Limb (tissue), 2 donors: ENCODE data around the gene NPPB.

Experiments
- DNase-seq, 2 donors: peaks; one replicate each; pipeline ENCODE4 v3.0.0-alpha.2; 2016; ENCODE audit errors: extremely low spot score in 2 of 2

Gene NPPB

DNA sequence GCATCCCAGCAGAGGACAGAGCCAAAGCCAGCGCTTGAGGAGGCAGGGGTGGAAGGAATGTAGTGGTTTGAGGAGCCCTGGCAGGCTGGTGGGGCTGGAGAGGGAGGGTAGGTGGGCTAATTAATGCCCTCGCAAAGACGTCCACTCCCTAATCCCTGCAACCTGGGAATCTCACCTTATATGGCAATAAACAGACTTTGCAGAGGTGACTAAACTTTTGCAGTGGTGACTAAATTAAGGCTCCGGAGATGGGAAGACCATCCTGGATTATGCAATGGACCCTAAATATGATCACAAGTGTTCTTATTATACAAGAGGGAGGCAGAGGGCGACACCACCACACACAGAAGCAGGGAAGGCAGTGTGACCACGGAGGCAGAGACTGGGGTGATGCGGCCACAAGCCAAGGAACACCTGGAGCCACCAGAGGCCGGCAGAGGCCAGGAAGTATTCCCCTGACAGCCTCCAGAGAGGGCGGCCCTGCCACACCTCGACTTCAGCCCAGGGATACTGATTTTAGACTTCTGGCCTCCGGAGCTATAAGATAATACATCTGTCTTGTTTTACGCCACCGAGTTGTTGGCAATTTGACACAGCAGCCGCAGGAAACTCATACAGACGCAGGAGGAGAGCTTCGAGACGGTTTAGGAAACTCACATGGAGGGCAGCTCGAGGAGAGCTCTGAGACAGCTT is 23.1 kb upstream of the NPPB start:
- DNase-seq: no peak

DNA sequence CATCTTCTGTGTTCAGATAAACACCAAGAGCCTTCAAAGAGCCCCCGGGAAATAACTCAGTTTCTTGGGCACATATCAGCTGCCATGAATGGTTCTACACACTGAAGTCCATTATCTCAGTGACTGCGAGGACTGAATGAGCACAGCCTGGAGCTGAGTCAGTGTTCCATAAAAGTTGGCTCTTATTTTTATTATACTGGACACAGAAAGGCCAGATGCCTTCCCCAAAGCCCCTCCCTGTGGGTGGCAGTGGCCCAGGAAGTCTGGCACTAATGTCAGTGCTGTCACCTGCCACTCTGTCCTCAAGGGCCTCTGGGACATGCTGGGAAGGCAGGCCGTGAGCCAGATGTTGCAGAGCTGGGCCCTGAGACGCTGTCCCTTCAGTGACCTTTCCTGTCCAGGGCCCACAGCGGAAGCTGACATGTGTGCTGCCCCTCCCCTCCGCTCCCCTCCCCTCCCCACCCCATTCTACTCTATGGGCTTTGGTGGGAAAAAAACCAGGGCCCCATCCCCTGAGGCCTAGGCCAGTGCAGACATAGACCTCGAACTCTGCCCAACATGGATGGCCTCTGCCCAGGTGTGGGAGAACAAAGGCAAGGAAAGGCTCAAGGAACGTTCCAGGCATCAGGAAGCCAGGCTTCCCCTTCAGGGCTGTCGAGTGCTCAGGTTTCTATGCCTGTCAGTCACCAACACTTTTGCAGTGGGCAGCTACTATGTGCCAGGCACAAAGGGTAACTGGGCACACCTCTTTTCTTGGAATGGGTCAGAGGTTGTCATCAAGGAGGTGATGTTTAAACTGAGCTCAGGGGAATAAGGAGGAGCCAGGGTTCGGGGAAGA is 22.4 kb upstream of the NPPB start:
- DNase-seq: peak; percentile 26 to 53

DNA sequence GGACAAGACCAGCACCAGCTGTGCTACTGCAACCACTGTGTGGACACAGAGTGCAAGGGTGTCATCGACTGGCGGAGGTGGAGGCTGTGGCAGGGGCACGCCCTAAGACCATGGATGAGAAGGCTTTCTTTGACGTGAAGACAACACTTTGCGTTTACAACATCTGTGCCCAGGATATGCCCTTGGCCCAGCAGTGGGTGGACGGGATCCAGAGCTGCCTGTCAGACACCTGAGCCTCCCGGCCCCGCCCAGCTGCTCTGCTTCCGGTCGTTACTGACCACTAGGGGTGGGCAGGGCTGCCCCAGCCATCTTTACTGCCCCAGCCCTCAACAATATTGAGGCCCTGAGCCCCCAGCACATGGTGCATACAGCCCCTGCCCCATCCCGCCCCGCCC is 21.4 kb upstream of the NPPB start:
- no peak for DNase-seq

GRCh38 chr1:11879311-11880180 is 20.8 kb upstream of the NPPB start:
- no peak for DNase-seq

DNA sequence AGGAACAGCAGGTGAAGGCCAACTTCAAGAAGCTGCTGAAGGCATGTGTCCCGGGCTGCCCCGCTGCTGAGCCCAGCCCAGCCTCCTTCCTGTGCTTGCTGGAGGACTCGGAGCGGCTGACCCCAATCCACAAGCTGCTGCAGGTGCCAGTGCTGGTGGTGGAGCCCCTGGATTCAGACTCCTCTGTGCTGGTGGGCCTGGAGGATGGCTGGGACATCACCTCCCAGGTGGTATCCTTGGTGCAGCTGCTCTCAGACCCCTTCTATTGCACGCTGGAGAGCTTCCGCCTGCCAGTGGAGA is 20.1 kb upstream of the NPPB start:
- no peak for DNase-seq

DNA sequence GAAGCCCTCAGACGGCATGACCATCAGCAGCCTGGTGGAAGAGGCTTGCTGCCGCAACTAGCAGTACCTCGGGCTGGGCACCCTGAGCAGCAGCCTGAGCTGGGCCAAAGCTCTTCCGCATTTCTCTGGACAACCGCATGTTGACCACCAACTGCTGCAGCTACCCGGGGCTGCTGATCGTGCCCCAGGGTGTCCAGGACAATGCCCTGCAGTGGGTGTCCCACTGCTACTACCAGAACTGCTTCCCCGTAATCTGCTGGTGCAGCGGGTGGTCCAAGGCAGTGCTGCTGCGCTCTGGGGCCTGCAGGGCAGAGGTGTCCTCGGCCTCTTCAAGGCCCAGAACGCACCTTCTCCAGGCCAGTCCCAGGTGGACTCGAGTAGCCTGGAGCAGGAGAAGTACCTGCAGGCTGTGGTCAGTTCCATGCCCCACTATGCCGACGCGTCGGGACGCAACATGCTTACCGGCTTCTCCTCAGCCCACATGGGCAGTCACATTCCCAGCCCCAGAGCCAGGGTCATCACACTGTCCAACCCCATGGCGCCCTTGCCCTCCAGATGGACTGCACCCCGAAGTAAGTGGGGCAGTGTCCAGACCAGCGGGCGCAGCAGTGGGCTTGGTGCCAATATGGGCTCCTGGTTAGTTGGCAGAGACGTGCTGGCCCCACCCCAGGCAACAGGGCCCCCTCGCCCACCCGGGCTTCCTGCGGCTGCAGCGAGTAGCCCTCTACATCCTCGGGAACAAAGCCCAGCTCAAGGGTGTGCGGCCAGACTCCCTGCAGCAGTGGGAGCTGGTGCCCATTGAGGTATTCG is 19.5 kb upstream of the NPPB start:
- DNase-seq: no peak

GRCh38 chr1:11877074-11877473 is 18.3 kb upstream of the NPPB start:
- no peak for DNase-seq

GRCh38 chr1:11875094-11875493 is 16.3 kb upstream of the NPPB start:
- DNase-seq: no peak

DNA sequence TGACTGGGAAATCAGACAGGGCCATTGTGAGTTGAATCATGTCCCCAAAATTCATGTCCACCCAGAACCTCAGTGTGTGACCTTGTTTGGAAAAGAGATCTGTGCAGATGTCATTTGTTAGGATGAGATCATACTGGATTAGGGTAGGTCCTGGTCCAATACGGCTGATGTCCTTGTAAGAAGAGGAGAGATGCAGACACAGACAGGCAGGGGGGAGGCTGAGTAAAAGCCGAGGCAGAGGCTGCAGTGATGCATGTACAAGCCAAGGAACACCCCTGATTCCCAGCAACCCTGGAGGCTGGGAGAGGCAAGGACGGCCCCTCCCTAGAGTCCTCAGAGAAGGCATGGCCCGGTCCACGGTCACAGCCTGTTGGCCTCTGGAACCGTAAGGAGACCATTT is 15.9 kb upstream of the NPPB start:
- DNase-seq: no peak

- DNase-seq: no peak
These were observed 15.5 kb upstream of the NPPB start for GRCh38 chr1:11874258-11874562.

- DNase-seq: no peak
These were observed 14.9 kb upstream of the NPPB start for GRCh38 chr1:11873395-11874257.

- no peak for DNase-seq
These were observed 13.8 kb upstream of the NPPB start for GRCh38 chr1:11872545-11872944.

GRCh38 chr1:11869650-11870207 is 11.0 kb upstream of the NPPB start:
- DNase-seq: no peak

DNA sequence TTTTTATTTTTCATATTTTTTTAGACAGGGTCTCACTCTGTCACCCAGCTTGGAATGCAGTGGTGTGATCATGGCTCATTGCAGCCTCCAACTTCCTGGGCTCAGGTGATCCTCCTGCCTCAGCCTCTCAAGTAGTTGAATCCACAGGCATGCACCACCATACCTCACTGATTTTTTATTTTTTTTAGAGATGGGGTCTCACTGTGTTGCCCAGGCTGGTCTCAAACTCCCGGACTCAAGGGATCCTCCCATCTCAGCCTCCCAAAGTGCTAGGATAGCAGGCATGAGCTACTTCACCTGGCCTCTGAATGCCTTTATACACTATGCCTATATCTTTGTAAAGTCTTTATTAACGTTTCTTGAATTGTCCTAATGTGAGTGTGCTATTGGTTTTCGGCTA is 10.4 kb upstream of the NPPB start:
- no peak for DNase-seq

DNA sequence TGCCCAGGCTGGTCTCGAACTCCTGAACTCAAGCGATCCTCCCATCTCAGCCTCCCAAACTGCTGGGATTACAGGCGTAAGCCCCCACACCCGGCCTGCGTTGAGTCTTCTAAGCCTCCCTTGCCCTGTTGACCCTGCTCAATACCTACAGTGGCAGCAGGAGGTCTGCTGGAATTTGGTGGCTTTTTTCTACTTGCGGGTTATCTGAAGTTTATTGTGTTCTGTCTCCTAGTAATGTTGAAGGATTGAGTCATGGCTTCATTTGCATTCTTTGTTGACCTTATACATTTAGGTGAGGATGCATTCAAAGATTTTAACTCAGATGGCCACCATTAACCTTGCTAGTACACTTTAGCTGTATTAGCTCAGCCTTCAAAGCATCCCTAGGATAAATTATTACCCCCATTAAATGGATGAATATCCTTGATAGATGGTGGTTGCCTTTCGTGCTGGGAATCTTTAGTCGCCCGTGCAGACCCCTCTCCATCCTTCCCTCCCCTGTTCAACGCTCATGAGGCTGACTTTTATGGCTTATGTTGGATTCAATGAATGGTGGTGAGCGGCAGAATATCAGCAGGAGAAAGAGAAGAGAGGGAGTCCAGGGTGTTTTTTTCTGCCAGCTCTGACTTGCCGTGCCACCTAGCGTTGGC is 9.7 kb upstream of the NPPB start:
- no peak for DNase-seq

GRCh38 chr1:11862890-11863289 is 4.1 kb upstream of the NPPB start:
- DNase-seq: no peak

DNA sequence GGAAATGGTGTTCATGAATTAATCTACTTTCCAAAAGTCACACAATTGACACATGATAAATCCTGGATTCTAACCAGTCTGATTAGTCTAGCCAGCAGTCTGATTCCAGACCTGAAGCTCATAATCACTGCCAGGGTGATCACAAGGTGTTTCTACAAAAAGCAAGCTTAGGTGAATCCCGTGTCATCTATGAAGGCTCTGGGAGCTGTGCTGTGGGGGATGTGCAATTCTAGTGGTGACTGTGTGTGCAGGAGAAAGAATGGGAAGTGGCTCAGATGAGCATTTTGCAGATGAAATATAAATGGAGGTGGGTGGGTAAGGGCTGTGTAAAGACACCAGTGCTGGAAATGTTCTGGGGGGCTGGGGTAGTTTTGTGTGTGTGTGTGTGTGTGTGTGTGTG is 1.8 kb upstream of the NPPB start:
- DNase-seq: no peak

- no peak for DNase-seq
These were observed 1.3 kb upstream of the NPPB start for GRCh38 chr1:11860083-11860482.

DNA sequence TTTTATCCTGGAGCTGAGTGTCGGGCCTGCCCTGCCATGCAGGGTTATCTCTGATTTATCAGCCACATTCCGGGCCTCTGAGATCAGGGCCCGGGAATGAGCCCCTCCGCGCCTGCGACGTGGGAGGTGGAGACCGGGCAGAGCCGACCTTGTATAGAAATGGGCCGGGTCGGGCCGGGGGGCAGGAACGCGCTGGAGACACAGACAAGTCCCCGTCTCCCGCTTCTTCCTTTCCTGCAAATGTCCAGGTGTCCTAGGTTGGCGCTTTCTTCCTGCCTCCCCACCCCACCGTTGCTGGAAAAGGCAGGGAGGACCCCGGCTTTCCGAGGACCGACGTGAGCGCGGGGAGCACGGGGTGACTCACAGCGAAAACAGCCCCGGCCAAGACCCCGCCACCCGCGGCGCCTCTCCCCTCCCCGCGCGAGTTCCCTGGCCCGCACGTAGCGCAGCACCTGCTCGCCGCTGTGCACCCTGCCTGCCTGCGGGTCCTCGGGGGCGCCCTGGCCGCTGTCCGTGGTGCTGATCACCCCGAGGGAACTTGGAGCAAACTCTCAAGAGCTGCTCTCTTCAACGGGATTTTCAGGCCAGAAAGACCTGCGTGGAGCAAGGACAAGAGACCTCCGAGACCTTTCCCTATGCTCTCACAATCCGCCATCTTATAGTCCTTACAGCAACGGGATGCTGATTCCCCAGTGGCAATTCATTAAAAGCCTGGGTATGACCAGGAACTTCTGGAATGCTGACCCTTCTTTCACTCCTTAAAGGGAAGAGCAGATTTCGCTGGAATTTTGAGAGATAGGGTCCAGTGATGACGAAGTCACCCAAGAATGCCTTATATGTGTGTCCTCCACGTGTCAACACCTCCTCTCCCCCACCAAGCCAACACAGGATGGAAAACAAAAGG is 475 bp upstream of the NPPB start:
- peak in 1 of 2 donors; percentile 82 for DNase-seq
